HepG2 (cell line): ENCODE results near the gene SLC6A8. TPM values are rescaled to one million over a fixed set of nuclear protein-coding genes. Genes with fewer than 3 reads are reported as not detected.
A peak's percentile ranks its signal among the peaks of the same experiment; 100 is the strongest.

Experiments used
- BRD4 ChIP-seq: sonication (generic); formaldehyde crosslinking; IDR thresholded peaks from 2 replicates; pipeline ENCODE4 v1.4.0; 2020; ENCODE audit warnings: missing genetic modification reagents
- NR2F1 ChIP-seq, 2 experiments: fragments of 450-650 bp in 1 of 2; formaldehyde crosslinking in 1 of 2; IDR thresholded peaks; 2 replicates each; pipeline versions ENCODE4 v1.5.0 to v1.6.1; 2016 to 2020; ENCODE audit warnings: mild to moderate bottlenecking in 1 of 2, missing compliant biosample characterization in 1 of 2, missing genetic modification reagents in 1 of 2, moderate library complexity in 1 of 2
- RORA ChIP-seq: sonication (generic); formaldehyde crosslinking; IDR thresholded peaks from 2 replicates; pipeline ENCODE4 v1.5.0; 2020; ENCODE audit warnings: mild to moderate bottlenecking, missing genetic modification reagents, moderate library complexity
- ZBTB1 ChIP-seq: sonication (generic); formaldehyde crosslinking; IDR thresholded peaks from 2 replicates; pipeline ENCODE4 v1.4.0; 2020; ENCODE audit warnings: missing genetic modification reagents, borderline replicate concordance
- ZBTB3 ChIP-seq: sonication (generic); formaldehyde crosslinking; IDR thresholded peaks from 2 replicates; pipeline ENCODE4 v1.4.0; 2020; ENCODE audit warnings: low read depth, mild to moderate bottlenecking, moderate library complexity, missing genetic modification reagents, borderline replicate concordance
- ZNF264 ChIP-seq: sonication (generic); formaldehyde crosslinking; IDR thresholded peaks from 2 replicates; pipeline ENCODE4 v1.4.0; 2020; ENCODE audit warnings: missing genetic modification reagents
- ZNF34 ChIP-seq: sonication (generic); formaldehyde crosslinking; IDR thresholded peaks from 2 replicates; pipeline ENCODE4 v1.4.0; 2020; ENCODE audit warnings: mild to moderate bottlenecking, missing genetic modification reagents, borderline replicate concordance
- polyA plus RNA-seq, 8 experiments: library from polyadenylated mRNA; depleted of rRNA in 3 of 8; stranded (reverse) in 7 of 8; unstranded in 1 of 8; fragments of >200 nt; fragmentation: Illumina TruSeq in 4 of 8; extraction: Trizol in 4 of 8; gene quantifications; 2 replicates each; pipeline versions ENCODE4 v1.2.1 to v1.2.3, GENCODE V29; 2011 to 2016; ENCODE audit warnings: low read depth in 4 of 8, missing spikeins in 1 of 8, mixed read lengths in 1 of 8; ENCODE audit not compliant: insufficient read depth in 1 of 8
- total RNA-seq, 5 experiments: library from RNA; depleted of rRNA; stranded (reverse); fragments of >200 nt; fragmentation: Illumina TruSeq; extraction: Trizol; gene quantifications; 2 replicates each; pipeline ENCODE4 v1.2.3, GENCODE V29; 2016; ENCODE audit warnings: low read depth in 1 of 5
- TF ChIP-seq, protein P1 (sequence below): sonication (generic); formaldehyde crosslinking; IDR thresholded peaks from 2 replicates; pipeline ENCODE4 v1.8.1; 2022; ENCODE audit warnings: mild to moderate bottlenecking, missing genetic modification reagents
- TF ChIP-seq, protein P2 (sequence below): IDR thresholded peaks from 2 replicates; pipeline ENCODE4 v1.6.1; 2016; ENCODE audit warnings: low read depth, missing genetic modification reagents, missing compliant biosample characterization
- TF ChIP-seq, protein P3 (sequence below): sonication (generic); formaldehyde crosslinking; IDR thresholded peaks from 2 replicates; pipeline ENCODE4 v1.4.0; 2020; ENCODE audit warnings: missing genetic modification reagents
- TF ChIP-seq, protein P4 (sequence below): sonication (generic); formaldehyde crosslinking; IDR thresholded peaks from 2 replicates; pipeline ENCODE4 v1.5.1; 2020; ENCODE audit warnings: mild to moderate bottlenecking, missing genetic modification reagents
- TF ChIP-seq, protein P5 (sequence below): sonication (generic); formaldehyde crosslinking; IDR thresholded peaks from 2 replicates; pipeline ENCODE4 v1.5.0; 2020; ENCODE audit warnings: missing genetic modification reagents, mild to moderate bottlenecking, borderline replicate concordance
- TF ChIP-seq, protein P6 (sequence below): sonication (generic); formaldehyde crosslinking; IDR thresholded peaks from 2 replicates; pipeline ENCODE4 v1.4.0; 2020; ENCODE audit warnings: mild to moderate bottlenecking, missing genetic modification reagents

SLC6A8 gene
- total and polyA plus RNA-seq, 2 of the 13 experiments (the other 11 are each of a cell fraction or from before 2014, with no cell fraction given): 13.9 to 176 TPM

DNA sequence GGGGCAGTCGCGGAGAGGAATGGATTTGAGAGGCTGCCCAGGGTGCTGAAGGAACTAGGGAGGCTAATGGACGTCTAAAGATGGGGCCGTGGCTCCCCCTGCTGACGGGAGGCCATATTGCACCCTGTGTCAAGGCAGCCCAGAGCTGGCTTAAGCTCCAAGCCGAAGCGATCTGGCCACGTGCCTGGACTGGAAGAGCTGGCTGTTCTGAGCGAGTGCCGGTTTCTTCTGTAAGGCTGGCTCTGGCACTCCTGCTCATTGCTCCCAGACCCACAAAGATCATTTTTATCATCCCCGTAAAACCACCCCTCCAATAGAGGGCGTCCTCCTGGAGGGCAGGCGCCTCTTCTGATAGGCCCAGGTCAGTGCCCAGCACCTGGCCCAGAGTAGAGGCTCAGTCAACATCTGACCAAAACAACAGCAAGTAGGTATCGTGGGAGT, 19.8 kb upstream of the SLC6A8 start (continued):
- TF ChIP-seq, protein P1, sequence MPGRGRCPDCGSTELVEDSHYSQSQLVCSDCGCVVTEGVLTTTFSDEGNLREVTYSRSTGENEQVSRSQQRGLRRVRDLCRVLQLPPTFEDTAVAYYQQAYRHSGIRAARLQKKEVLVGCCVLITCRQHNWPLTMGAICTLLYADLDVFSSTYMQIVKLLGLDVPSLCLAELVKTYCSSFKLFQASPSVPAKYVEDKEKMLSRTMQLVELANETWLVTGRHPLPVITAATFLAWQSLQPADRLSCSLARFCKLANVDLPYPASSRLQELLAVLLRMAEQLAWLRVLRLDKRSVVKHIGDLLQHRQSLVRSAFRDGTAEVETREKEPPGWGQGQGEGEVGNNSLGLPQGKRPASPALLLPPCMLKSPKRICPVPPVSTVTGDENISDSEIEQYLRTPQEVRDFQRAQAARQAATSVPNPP (CRISPR knock-in tag): no peak
- TF ChIP-seq, protein P2, sequence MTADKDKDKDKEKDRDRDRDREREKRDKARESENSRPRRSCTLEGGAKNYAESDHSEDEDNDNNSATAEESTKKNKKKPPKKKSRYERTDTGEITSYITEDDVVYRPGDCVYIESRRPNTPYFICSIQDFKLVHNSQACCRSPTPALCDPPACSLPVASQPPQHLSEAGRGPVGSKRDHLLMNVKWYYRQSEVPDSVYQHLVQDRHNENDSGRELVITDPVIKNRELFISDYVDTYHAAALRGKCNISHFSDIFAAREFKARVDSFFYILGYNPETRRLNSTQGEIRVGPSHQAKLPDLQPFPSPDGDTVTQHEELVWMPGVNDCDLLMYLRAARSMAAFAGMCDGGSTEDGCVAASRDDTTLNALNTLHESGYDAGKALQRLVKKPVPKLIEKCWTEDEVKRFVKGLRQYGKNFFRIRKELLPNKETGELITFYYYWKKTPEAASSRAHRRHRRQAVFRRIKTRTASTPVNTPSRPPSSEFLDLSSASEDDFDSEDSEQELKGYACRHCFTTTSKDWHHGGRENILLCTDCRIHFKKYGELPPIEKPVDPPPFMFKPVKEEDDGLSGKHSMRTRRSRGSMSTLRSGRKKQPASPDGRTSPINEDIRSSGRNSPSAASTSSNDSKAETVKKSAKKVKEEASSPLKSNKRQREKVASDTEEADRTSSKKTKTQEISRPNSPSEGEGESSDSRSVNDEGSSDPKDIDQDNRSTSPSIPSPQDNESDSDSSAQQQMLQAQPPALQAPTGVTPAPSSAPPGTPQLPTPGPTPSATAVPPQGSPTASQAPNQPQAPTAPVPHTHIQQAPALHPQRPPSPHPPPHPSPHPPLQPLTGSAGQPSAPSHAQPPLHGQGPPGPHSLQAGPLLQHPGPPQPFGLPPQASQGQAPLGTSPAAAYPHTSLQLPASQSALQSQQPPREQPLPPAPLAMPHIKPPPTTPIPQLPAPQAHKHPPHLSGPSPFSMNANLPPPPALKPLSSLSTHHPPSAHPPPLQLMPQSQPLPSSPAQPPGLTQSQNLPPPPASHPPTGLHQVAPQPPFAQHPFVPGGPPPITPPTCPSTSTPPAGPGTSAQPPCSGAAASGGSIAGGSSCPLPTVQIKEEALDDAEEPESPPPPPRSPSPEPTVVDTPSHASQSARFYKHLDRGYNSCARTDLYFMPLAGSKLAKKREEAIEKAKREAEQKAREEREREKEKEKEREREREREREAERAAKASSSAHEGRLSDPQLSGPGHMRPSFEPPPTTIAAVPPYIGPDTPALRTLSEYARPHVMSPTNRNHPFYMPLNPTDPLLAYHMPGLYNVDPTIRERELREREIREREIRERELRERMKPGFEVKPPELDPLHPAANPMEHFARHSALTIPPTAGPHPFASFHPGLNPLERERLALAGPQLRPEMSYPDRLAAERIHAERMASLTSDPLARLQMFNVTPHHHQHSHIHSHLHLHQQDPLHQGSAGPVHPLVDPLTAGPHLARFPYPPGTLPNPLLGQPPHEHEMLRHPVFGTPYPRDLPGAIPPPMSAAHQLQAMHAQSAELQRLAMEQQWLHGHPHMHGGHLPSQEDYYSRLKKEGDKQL (CRISPR knock-in tag): no peak
- TF ChIP-seq ZNF264 (CRISPR knock-in tag) (no peak), RORA (CRISPR knock-in tag) (no peak), BRD4 (CRISPR knock-in tag) (no peak), ZBTB1 (CRISPR knock-in tag) (no peak), ZNF34 (CRISPR knock-in tag) (no peak), ZBTB3 (CRISPR knock-in tag) (no peak), NR2F1 (CRISPR knock-in tag; IDR thresholded peaks at IDR 0.05) (no peak)
- TF ChIP-seq, protein P3, sequence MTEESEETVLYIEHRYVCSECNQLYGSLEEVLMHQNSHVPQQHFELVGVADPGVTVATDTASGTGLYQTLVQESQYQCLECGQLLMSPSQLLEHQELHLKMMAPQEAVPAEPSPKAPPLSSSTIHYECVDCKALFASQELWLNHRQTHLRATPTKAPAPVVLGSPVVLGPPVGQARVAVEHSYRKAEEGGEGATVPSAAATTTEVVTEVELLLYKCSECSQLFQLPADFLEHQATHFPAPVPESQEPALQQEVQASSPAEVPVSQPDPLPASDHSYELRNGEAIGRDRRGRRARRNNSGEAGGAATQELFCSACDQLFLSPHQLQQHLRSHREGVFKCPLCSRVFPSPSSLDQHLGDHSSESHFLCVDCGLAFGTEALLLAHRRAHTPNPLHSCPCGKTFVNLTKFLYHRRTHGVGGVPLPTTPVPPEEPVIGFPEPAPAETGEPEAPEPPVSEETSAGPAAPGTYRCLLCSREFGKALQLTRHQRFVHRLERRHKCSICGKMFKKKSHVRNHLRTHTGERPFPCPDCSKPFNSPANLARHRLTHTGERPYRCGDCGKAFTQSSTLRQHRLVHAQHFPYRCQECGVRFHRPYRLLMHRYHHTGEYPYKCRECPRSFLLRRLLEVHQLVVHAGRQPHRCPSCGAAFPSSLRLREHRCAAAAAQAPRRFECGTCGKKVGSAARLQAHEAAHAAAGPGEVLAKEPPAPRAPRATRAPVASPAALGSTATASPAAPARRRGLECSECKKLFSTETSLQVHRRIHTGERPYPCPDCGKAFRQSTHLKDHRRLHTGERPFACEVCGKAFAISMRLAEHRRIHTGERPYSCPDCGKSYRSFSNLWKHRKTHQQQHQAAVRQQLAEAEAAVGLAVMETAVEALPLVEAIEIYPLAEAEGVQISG (CRISPR knock-in tag): peak; percentile 94
- TF ChIP-seq, protein P4, sequence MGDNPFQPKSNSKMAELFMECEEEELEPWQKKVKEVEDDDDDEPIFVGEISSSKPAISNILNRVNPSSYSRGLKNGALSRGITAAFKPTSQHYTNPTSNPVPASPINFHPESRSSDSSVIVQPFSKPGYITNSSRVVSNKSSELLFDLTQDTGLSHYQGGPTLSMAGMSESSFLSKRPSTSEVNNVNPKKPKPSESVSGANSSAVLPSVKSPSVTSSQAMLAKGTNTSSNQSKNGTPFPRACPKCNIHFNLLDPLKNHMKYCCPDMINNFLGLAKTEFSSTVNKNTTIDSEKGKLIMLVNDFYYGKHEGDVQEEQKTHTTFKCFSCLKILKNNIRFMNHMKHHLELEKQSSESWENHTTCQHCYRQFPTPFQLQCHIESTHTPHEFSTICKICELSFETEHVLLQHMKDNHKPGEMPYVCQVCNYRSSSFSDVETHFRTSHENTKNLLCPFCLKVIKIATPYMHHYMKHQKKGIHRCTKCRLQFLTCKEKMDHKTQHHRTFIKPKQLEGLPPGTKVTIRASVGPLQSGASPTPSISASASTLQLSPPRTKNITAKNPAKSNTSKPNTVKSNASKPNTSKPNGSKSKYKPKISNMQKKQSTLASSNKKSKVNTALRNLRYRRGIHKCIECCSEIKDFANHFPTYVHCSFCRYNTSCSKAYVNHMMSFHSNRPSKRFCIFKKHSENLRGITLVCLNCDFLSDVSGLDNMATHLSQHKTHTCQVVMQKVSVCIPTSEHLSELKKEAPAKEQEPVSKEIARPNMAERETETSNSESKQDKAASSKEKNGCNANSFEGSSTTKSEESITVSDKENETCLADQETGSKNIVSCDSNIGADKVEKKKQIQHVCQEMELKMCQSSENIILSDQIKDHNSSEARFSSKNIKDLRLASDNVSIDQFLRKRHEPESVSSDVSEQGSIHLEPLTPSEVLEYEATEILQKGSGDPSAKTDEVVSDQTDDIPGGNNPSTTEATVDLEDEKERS: no peak
- TF ChIP-seq, protein P5, sequence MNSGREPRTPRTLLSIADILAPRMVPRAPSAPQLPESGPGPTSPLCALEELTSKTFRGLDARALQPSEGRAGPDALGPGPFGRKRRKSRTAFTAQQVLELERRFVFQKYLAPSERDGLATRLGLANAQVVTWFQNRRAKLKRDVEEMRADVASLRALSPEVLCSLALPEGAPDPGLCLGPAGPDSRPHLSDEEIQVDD (CRISPR knock-in tag): no peak
- TF ChIP-seq, protein P6, sequence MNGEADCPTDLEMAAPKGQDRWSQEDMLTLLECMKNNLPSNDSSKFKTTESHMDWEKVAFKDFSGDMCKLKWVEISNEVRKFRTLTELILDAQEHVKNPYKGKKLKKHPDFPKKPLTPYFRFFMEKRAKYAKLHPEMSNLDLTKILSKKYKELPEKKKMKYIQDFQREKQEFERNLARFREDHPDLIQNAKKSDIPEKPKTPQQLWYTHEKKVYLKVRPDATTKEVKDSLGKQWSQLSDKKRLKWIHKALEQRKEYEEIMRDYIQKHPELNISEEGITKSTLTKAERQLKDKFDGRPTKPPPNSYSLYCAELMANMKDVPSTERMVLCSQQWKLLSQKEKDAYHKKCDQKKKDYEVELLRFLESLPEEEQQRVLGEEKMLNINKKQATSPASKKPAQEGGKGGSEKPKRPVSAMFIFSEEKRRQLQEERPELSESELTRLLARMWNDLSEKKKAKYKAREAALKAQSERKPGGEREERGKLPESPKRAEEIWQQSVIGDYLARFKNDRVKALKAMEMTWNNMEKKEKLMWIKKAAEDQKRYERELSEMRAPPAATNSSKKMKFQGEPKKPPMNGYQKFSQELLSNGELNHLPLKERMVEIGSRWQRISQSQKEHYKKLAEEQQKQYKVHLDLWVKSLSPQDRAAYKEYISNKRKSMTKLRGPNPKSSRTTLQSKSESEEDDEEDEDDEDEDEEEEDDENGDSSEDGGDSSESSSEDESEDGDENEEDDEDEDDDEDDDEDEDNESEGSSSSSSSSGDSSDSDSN (CRISPR knock-in tag): no peak
